Tibial artery (tissue), 4 donors: Measurements from ENCODE around the gene TACR1.

Experiments used
- DNase-seq, 2 donors: peaks; one replicate each; pipeline ENCODE4 v3.0.0-alpha.2; 2019
- H3K27ac ChIP-seq, 2 donors: fragments of 200-600 bp; sonication (generic) in 1 of 2; 1 replicate in 1 of 2; 2 replicates in 1 of 2; pipeline ENCODE4 v1.5.1; 2018 to 2019; ENCODE audit warnings: mild to moderate bottlenecking in 1 of 2
- H3K27me3 ChIP-seq, 2 donors: fragments of 200-600 bp; sonication (generic) in 1 of 2; one replicate each; pipeline versions ENCODE4 v1.5.1 to v1.6.0; 2016 to 2019
- H3K36me3 ChIP-seq, 3 donors: fragments of 200-600 bp; sonication (generic) in 2 of 3; one replicate each; pipeline ENCODE4 v1.5.1; 2016 to 2019; ENCODE audit warnings: mild to moderate bottlenecking in 2 of 3
- H3K4me1 ChIP-seq, 4 donors: fragments of 200-600 bp; sonication (generic) in 2 of 4; 1 replicate in 3 of 4; 2 replicates in 1 of 4; pipeline ENCODE4 v1.5.1; 2016 to 2019
- H3K4me3 ChIP-seq, 2 donors: fragments of 200-600 bp; sonication (generic) in 1 of 2; 1 replicate in 1 of 2; 2 replicates in 1 of 2; pipeline ENCODE4 v1.5.1; 2018 to 2019; ENCODE audit warnings: mild to moderate bottlenecking in 2 of 2
- H3K9me3 ChIP-seq, 3 donors: fragments of 200-600 bp; sonication (generic) in 1 of 3; one replicate each; pipeline ENCODE4 v1.5.1; 2016 to 2019
- intact Hi-C: fragments of 100-400 bp; cut with DNase I; formaldehyde crosslinking; loops from one replicate; pipeline ENCODE4 v1.15.0; 2023; ENCODE audit warnings: low total_unique reads
- TF ChIP-seq, protein P1 (sequence below), 2 experiments: fragments of 200-600 bp in 1 of 2; fragments of 450-650 bp in 1 of 2; IDR thresholded peaks; one replicate each; pipeline ENCODE4 v1.5.1; 2017 to 2019; ENCODE audit warnings: antibody characterized with exemption in 2 of 2, mild to moderate bottlenecking in 1 of 2, moderate library complexity in 1 of 2

TACR1 gene

DNA sequence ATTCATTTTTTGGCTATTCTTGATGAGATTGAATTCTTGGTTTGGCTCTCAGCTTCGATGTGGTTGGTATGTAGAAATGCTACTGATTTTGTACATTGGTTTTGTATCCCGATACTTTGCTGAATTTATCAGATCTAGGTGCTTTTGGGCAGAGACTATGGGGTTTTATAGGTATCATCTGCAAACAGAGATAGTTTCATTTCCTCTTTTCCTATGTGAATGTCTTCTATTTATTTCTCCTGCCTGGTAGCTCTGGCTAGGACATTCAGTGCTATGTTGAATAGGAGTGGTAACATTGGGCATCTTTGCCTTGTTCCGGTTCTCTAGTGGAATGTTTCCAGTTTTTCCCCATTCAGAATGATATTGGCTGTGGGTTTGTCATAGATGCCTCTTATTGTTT lies 5.5 kb upstream of the TACR1 start:
- intact Hi-C loops = no loop called here
- TF ChIP-seq, protein P1, sequence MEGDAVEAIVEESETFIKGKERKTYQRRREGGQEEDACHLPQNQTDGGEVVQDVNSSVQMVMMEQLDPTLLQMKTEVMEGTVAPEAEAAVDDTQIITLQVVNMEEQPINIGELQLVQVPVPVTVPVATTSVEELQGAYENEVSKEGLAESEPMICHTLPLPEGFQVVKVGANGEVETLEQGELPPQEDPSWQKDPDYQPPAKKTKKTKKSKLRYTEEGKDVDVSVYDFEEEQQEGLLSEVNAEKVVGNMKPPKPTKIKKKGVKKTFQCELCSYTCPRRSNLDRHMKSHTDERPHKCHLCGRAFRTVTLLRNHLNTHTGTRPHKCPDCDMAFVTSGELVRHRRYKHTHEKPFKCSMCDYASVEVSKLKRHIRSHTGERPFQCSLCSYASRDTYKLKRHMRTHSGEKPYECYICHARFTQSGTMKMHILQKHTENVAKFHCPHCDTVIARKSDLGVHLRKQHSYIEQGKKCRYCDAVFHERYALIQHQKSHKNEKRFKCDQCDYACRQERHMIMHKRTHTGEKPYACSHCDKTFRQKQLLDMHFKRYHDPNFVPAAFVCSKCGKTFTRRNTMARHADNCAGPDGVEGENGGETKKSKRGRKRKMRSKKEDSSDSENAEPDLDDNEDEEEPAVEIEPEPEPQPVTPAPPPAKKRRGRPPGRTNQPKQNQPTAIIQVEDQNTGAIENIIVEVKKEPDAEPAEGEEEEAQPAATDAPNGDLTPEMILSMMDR (IDR thresholded peaks at IDR 0.05) = no peak

DNA sequence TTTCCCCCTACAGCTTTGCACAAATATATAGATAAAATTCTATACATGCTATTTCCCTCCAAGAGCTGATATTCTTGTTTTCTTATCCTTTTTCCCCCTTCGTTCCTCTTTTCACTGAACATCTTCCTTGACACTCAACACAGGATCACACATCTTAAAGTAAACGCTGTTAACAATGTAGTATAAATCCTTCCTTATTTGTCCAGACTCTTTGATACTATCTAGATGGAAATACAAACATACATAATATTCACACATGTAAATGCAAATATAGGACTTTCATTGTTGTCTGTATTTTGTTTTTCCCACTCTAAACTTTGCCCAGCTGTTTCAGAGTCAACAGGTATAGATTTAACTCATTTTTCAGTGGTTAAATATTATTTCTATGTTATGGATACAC lies 3.0 kb upstream of the TACR1 start:
- TF ChIP-seq, protein P1 (IDR thresholded peaks at IDR 0.05) = no peak
- H3K4me3 ChIP-seq = no peak overlapping the region
- H3K27ac ChIP-seq = no peak overlapping the region
- no peak for DNase-seq
- peaks cover 0 to 25% of the 10 kb centered on the region in 2 donors for H3K27me3 ChIP-seq
- no peaks in the 10 kb centered on the region for H3K9me3 ChIP-seq
- intact Hi-C loops = no loop called here
- no peaks in the 10 kb centered on the region for H3K36me3 ChIP-seq
- peaks cover 0 to 27% (median 25%) of the 10 kb centered on the region in 4 donors for H3K4me1 ChIP-seq

More for the DNA sequence above, 5.5 kb upstream of the TACR1 start:
- DNase-seq = no peak
- Histone ChIP-seq H3K4me1 (peaks cover 0 to 14% (median 12%) of the 10 kb centered on the region in 4 donors), H3K36me3 (no peaks in the 10 kb centered on the region), H3K4me3 (no peak overlapping the region), H3K27me3 (peaks cover 0 to 8% of the 10 kb centered on the region in 2 donors), H3K27ac (no peak overlapping the region), H3K9me3 (no peaks in the 10 kb centered on the region)

DNA sequence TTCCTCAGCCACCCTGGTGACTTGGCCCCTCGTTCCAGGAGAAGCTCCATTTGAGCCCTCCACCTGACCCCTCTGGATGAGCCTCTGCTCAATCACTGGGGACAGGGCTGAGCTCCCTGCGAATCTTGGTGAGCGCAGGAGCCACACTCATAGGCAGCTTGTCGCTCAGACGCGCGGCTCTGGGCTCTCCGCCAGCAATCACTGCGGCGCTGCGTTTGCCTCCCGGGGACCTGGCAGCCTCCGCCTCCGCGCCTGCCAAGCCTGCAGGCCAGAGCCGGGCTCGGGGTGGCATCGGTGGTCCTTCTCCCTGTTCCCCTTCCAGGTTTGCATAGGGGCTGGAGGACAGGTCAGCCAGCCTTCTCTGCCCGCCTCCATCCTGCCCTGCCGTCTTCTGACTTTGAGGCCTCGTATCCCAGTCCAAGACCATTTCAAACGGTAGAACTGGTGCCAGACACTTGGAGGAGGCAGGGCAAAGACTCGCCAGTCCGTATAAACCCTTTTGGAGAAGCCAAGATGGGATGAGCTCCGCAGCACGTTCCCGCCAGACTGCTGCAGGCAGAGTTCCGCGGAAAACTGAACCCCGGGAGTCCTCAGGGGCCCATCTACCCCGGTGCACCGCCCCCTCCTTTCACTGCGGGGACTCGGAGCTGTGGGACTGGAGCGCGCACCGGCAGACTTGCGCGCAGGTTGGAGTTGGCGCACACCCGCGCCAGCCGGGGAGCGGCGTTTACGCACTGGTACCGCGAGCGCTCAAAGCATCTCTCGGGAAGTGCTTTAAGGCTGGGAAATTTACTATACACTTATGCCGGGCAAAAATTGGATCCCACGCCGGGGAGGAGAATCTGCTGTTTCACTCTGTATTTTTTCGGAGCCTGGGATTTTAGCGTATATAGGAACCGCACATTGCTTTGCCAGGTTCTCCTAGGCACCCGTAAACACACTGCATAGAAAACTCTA lies 1.1 kb upstream of the TACR1 start:
- peaks cover 0 to 36% of the 10 kb centered on the region in 2 donors for H3K27me3 ChIP-seq
- no peaks in the 10 kb centered on the region for H3K9me3 ChIP-seq
- peak overlapping the region; percentile 47 to 49 for H3K4me3 ChIP-seq
- intact Hi-C loops = no loop called here
- peak in 1 of 2 donors; percentile 77 for DNase-seq
- TF ChIP-seq, protein P1 (IDR thresholded peaks at IDR 0.05) = no peak
- peaks cover 0 to 27% (median 25%) of the 10 kb centered on the region in 4 donors for H3K4me1 ChIP-seq
- peak overlapping the region in 1 of 2 donors; percentile 40 for H3K27ac ChIP-seq
- H3K36me3 ChIP-seq = no peaks in the 10 kb centered on the region

DNA sequence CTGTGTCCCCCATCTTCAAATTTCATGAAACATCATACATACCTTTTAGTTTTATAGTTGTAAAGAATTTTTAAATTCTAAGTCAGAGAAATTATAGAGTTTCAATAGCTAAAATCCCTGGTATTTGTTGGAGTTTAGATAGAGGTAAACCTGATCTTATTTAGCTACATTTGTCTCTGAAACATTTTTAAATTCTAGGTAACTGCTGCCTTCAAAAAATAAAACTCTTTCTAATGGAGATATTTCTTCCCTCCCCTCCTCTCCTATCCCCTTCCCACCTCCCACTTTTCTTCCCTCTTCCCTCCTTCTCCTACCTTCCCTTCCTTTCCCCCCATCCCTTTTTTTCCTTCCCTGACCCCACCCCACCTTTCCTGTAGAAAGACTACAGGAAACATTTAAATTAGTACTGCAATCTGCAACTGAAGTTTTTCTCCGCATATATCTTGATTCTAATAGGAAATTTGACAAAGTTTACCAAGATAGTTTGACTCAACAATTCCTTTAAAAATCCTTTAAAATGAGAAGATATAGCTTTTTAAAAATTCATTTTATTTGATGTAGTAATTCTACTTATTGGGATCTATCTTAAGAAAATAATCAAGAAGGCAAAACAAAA lies 4.1 kb downstream of the TACR1 start:
- H3K36me3 ChIP-seq = no peaks in the 10 kb centered on the region
- TF ChIP-seq, protein P1 (IDR thresholded peaks at IDR 0.05) = no peak
- peaks cover 0 to 28% of the 10 kb centered on the region in 2 donors for H3K27me3 ChIP-seq

DNA sequence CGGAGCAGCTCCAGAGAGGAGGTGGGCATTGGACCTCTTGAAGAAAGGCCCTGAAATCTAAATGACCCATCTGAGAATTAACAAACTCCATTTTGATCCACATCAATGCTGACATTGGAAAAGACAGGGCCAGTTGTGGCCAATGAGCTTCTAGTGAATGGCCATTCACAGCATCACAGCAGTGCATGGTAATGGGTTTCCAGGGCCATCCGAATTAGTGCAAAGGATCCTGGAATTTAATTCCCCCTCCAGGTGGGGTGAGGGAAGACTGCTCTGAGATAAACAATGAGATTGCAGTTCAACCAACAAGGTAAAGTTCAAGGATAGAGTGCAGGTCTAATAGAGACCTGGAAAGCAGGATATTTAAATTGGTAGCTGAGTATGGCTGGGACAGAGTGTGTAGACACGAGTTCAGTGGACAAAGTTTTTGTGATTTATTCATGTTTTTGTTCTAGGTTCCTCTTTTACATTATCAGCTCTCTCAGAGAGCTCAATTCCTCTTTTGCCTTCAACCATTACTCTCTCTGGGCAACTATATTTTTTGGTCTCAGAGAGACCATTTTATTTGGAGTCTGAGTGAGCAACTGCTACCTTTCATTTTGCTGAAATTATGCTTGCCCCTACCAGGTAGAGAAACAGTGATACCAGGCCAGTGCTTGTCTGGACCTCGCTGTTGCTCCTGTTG lies 5.0 kb downstream of the TACR1 start:
- H3K27ac ChIP-seq = no peak overlapping the region
- H3K4me3 ChIP-seq = no peak overlapping the region
- intact Hi-C loops = no loop called here
- peaks cover 0 to 24% of the 10 kb centered on the region in 2 donors for H3K27me3 ChIP-seq
- H3K4me1 ChIP-seq = peaks cover 0 to 9% (median 8%) of the 10 kb centered on the region in 4 donors
- TF ChIP-seq, protein P1 (IDR thresholded peaks at IDR 0.05) = no peak
- H3K36me3 ChIP-seq = no peaks in the 10 kb centered on the region
- no peaks in the 10 kb centered on the region for H3K9me3 ChIP-seq
- DNase-seq = no peak

More for the DNA sequence above, 4.1 kb downstream of the TACR1 start:
- no peak overlapping the region for H3K27ac ChIP-seq
- H3K4me1 ChIP-seq = peaks cover 0 to 17% (median 17%) of the 10 kb centered on the region in 4 donors
- H3K9me3 ChIP-seq = no peaks in the 10 kb centered on the region
- H3K4me3 ChIP-seq = no peak overlapping the region
- intact Hi-C loops = no loop called here
- DNase-seq = no peak
